Measurements from ENCODE around the gene EIPR1. TPM values are rescaled to one million over a fixed set of nuclear protein-coding genes. Genes with fewer than 3 reads are reported as not detected.

The EIPR1 gene
- total RNA-seq, 1 donor from 2014 or later: 32.0 TPM

GRCh38 chr2:3147651-3148530 lies 229.7 kb downstream of the EIPR1 start:
- TF ChIP-seq CTCF (IDR thresholded peaks at IDR 0.05; ENCODE audit: unreplicated experiment): no peak
- Mint-ChIP-seq H3K36me3 (ENCODE audit: insufficient read depth) (peaks cover 23% of the 10 kb centered on the region), H3K27ac (no peak overlapping the region), H3K4me1 (ENCODE audit: low read depth) (peaks cover 22% of the 10 kb centered on the region), H3K27me3 (no peaks in the 10 kb centered on the region), H3K4me3 (ENCODE audit: low read depth) (no peak overlapping the region), H3K9me3 (ENCODE audit: low read depth) (peaks cover 22% of the 10 kb centered on the region)
- no peak for DNase-seq (ENCODE audit: low spot score, unreplicated experiment)

- Mint-ChIP-seq H3K9me3 (ENCODE audit: low read depth) (peaks cover 13% of the 10 kb centered on the region), H3K27ac (peak overlapping the region; percentile 9), H3K36me3 (ENCODE audit: insufficient read depth) (peaks cover 15% of the 10 kb centered on the region), H3K4me1 (ENCODE audit: low read depth) (peaks cover 19% of the 10 kb centered on the region), H3K4me3 (ENCODE audit: low read depth) (no peak overlapping the region), H3K27me3 (no peaks in the 10 kb centered on the region)
- DNase-seq (ENCODE audit: low spot score, unreplicated experiment): no peak
- no peak for TF ChIP-seq CTCF (IDR thresholded peaks at IDR 0.05; ENCODE audit: unreplicated experiment)
Measured at GRCh38 chr2:3146772-3147650, 230.6 kb downstream of the EIPR1 start.

GRCh38 chr2:3146175-3146574 lies 231.4 kb downstream of the EIPR1 start:
- H3K4me3 Mint-ChIP-seq (ENCODE audit: low read depth): no peak overlapping the region
- H3K27ac Mint-ChIP-seq: no peak overlapping the region
- H3K9me3 Mint-ChIP-seq (ENCODE audit: low read depth): peaks cover 5% of the 10 kb centered on the region
- H3K4me1 Mint-ChIP-seq (ENCODE audit: low read depth): peaks cover 19% of the 10 kb centered on the region
- no peak for TF ChIP-seq CTCF (IDR thresholded peaks at IDR 0.05; ENCODE audit: unreplicated experiment)
- no peak for DNase-seq (ENCODE audit: low spot score, unreplicated experiment)
- H3K27me3 Mint-ChIP-seq: no peaks in the 10 kb centered on the region
- H3K36me3 Mint-ChIP-seq (ENCODE audit: insufficient read depth): peaks cover 9% of the 10 kb centered on the region

GRCh38 chr2:3145471-3146021 lies 232.1 kb downstream of the EIPR1 start:
- Mint-ChIP-seq H3K9me3 (ENCODE audit: low read depth) (peaks cover under 1% of the 10 kb centered on the region), H3K4me1 (ENCODE audit: low read depth) (peaks cover 19% of the 10 kb centered on the region), H3K36me3 (ENCODE audit: insufficient read depth) (peaks cover 5% of the 10 kb centered on the region), H3K27ac (no peak overlapping the region), H3K4me3 (ENCODE audit: low read depth) (no peak overlapping the region), H3K27me3 (no peaks in the 10 kb centered on the region)
- TF ChIP-seq CTCF (IDR thresholded peaks at IDR 0.05; ENCODE audit: unreplicated experiment): no peak
- DNase-seq (ENCODE audit: low spot score, unreplicated experiment): no peak

GRCh38 chr2:3144856-3145255 lies 232.8 kb downstream of the EIPR1 start:
- Mint-ChIP-seq H3K4me1 (ENCODE audit: low read depth) (peaks cover 19% of the 10 kb centered on the region), H3K36me3 (ENCODE audit: insufficient read depth) (peaks cover 2% of the 10 kb centered on the region), H3K9me3 (ENCODE audit: low read depth) (no peaks in the 10 kb centered on the region), H3K27ac (peak overlapping the region; percentile 77), H3K27me3 (no peaks in the 10 kb centered on the region), H3K4me3 (ENCODE audit: low read depth) (no peak overlapping the region)
- TF ChIP-seq CTCF (IDR thresholded peaks at IDR 0.05; ENCODE audit: unreplicated experiment): no peak
- DNase-seq (ENCODE audit: low spot score, unreplicated experiment): no peak
